A673 (cell line): ENCODE results near the gene MEAF6.

Experiments
- CTCF ChIP-seq: fragments of 300-800, 200-600 bp; sonication (generic); conservative IDR thresholded peaks from 2 replicates; pipeline ENCODE4 v1.5.1; 2017; ENCODE audit warnings: low read depth, mild to moderate bottlenecking, antibody characterized with exemption, low read length, moderate library complexity, mixed read lengths
- EZH2 ChIP-seq: fragments of 200-600 bp; sonication (generic); IDR thresholded peaks from 2 replicates; pipeline ENCODE4 v1.6.1; 2017; ENCODE audit warnings: borderline replicate concordance, low read depth, mild to moderate bottlenecking, mixed read lengths, antibody characterized with exemption, low read length; ENCODE audit not compliant: poor library complexity, severe bottlenecking

GRCh38 chr1:37515185-37516034 lies 844 bp upstream of the MEAF6 start:
- TF ChIP-seq CTCF: no peak
- no peak for TF ChIP-seq EZH2
